Measurements from ENCODE around the gene PLAAT4. TPM values are rescaled to one million over a fixed set of nuclear protein-coding genes. Genes with fewer than 3 reads are reported as not detected.

PLAAT4 gene
- total RNA-seq, 1 experiment from 2014 or later: 0.52 TPM

GRCh38 chr11:63491636-63492372 lies 44.8 kb upstream of the PLAAT4 start (continued):
- TF ChIP-seq TCF7L2 (IDR thresholded peaks at IDR 0.05; ENCODE audit: borderline replicate concordance, extremely low read depth, insufficient read depth, insufficient read length): no peak
- TF ChIP-seq ELF1 (IDR thresholded peaks at IDR 0.05; ENCODE audit: borderline replicate concordance, low read depth): no peak

- H2AFZ ChIP-seq (ENCODE audit: low read depth, low read length, poor library complexity, severe bottlenecking): no peak overlapping the region
- no peak for DNase-seq (ENCODE audit: low read depth, low spot score)
- BruUV-seq (replicated peaks): no TSS peak
- intact Hi-C loops (cut with micrococcal nuclease): no loop called here
- CTCF ChIA-PET: no interaction called here
- RAD21 ChIA-PET (ENCODE audit: low non-redundant PET in 1 of 2, low total read pairs in 2 of 2, uncharacterized antibody in 2 of 2, unreplicated experiment in 2 of 2): no interaction called here
- TF ChIP-seq SP1 (IDR thresholded peaks at IDR 0.05; ENCODE audit: low read depth) (no peak), SRF (IDR thresholded peaks at IDR 0.05; ENCODE audit: low read depth) (no peak), POLR2A (IDR thresholded peaks at IDR 0.05; ENCODE audit: borderline replicate concordance, extremely low read depth, insufficient read depth, insufficient read length) (no peak), SIN3A (IDR thresholded peaks at IDR 0.05; ENCODE audit: low read depth) (no peak), TCF7L2 (IDR thresholded peaks at IDR 0.05; ENCODE audit: borderline replicate concordance, extremely low read depth, insufficient read depth, insufficient read length) (no peak), EGR1 (IDR thresholded peaks at IDR 0.05; ENCODE audit: low read depth) (no peak)
- POLR2A ChIA-PET: no interaction called here
- no peak overlapping the region for H3K4me2 ChIP-seq (ENCODE audit: low read length)
- H3K9me2 ChIP-seq (ENCODE audit: insufficient read depth): no peaks in the 10 kb centered on the region
- no peaks in the 10 kb centered on the region for H4K20me1 ChIP-seq (ENCODE audit: insufficient read depth)
- H3K27me3 ChIP-seq (ENCODE audit: insufficient read depth, low read length): no peaks in the 10 kb centered on the region
- no peak overlapping the region for H3K27ac ChIP-seq (ENCODE audit: low read depth, low read length)
- no peaks in the 10 kb centered on the region for H3K36me3 ChIP-seq (ENCODE audit: control insufficient read depth in 1 of 2, insufficient read depth in 2 of 2, low read length in 2 of 2)
- no peaks in the 10 kb centered on the region for H3K4me1 ChIP-seq (ENCODE audit: control insufficient read depth in 1 of 2, insufficient read depth in 2 of 2, low read length in 2 of 2)
- no peaks in the 10 kb centered on the region for H3K79me2 ChIP-seq (ENCODE audit: insufficient read depth, low read length)
- ATAC-seq: no peak
- no peak overlapping the region for H3K4me3 ChIP-seq (replicated peaks in 1 of 2; ENCODE audit: low read depth in 1 of 2, low read length in 2 of 2)
- no peaks in the 10 kb centered on the region for H3K9me3 ChIP-seq (ENCODE audit: control insufficient read depth in 1 of 2, insufficient read depth in 1 of 2, low read depth in 1 of 2, low read length in 2 of 2)
- no peak overlapping the region for H3K9ac ChIP-seq (ENCODE audit: low read length)
These were observed 44.2 kb upstream of the PLAAT4 start for GRCh38 chr11:63492441-63492840.

- intact Hi-C loops (cut with micrococcal nuclease): no loop called here
- CTCF ChIA-PET: no interaction called here
- POLR2A ChIA-PET: no interaction called here
- TF ChIP-seq SIN3A (IDR thresholded peaks at IDR 0.05; ENCODE audit: low read depth) (no peak), SP1 (IDR thresholded peaks at IDR 0.05; ENCODE audit: low read depth) (no peak), ZFX (IDR thresholded peaks at IDR 0.05) (no peak), POLR2A (IDR thresholded peaks at IDR 0.05; ENCODE audit: borderline replicate concordance, extremely low read depth, insufficient read depth, insufficient read length) (no peak), SRF (IDR thresholded peaks at IDR 0.05; ENCODE audit: low read depth) (no peak), ZNF274 (IDR thresholded peaks at IDR 0.05; ENCODE audit: low read depth, low read length) (no peak), POLR2AphosphoS5 (IDR thresholded peaks at IDR 0.05; ENCODE audit: low read depth, low read length) (no peak), CBX3 (IDR thresholded peaks at IDR 0.05; ENCODE audit: low read depth) (no peak), REST (IDR thresholded peaks at IDR 0.05; ENCODE audit: low read depth) (no peak), CEBPB (IDR thresholded peaks at IDR 0.05; ENCODE audit: low read depth) (no peak), RAD21 (IDR thresholded peaks at IDR 0.05; ENCODE audit: low read depth) (no peak), JUND (IDR thresholded peaks at IDR 0.05) (no peak), MAX (IDR thresholded peaks at IDR 0.05) (no peak), ELF1 (IDR thresholded peaks at IDR 0.05; ENCODE audit: borderline replicate concordance, low read depth) (no peak), TCF7L2 (IDR thresholded peaks at IDR 0.05; ENCODE audit: borderline replicate concordance, extremely low read depth, insufficient read depth, insufficient read length) (no peak)
These were observed 43.5 kb upstream of the PLAAT4 start for GRCh38 chr11:63493127-63493526.

More at GRCh38 chr11:63493127-63493526, 43.5 kb upstream of the PLAAT4 start:
- H3K79me2 ChIP-seq (ENCODE audit: insufficient read depth, low read length): no peaks in the 10 kb centered on the region
- H3K27ac ChIP-seq (ENCODE audit: low read depth, low read length): no peak overlapping the region
- DNase-seq (ENCODE audit: low read depth, low spot score) (no peak), ATAC-seq (no peak)
- no peak overlapping the region for H2AFZ ChIP-seq (ENCODE audit: low read depth, low read length, poor library complexity, severe bottlenecking)
- RAD21 ChIA-PET (ENCODE audit: low non-redundant PET in 1 of 2, low total read pairs in 2 of 2, uncharacterized antibody in 2 of 2, unreplicated experiment in 2 of 2): no interaction called here
- no peaks in the 10 kb centered on the region for H3K9me3 ChIP-seq (ENCODE audit: control insufficient read depth in 1 of 2, insufficient read depth in 1 of 2, low read depth in 1 of 2, low read length in 2 of 2)
- no peaks in the 10 kb centered on the region for H4K20me1 ChIP-seq (ENCODE audit: insufficient read depth)
- no TSS peak for BruUV-seq (replicated peaks)
- no peaks in the 10 kb centered on the region for H3K4me1 ChIP-seq (ENCODE audit: control insufficient read depth in 1 of 2, insufficient read depth in 2 of 2, low read length in 2 of 2)
- H3K4me3 ChIP-seq (replicated peaks in 1 of 2; ENCODE audit: low read depth in 1 of 2, low read length in 2 of 2): no peak overlapping the region
- H3K9ac ChIP-seq (ENCODE audit: low read length): no peak overlapping the region
- H3K4me2 ChIP-seq (ENCODE audit: low read length): no peak overlapping the region
- no peaks in the 10 kb centered on the region for H3K36me3 ChIP-seq (ENCODE audit: control insufficient read depth in 1 of 2, insufficient read depth in 2 of 2, low read length in 2 of 2)
- H3K9me2 ChIP-seq (ENCODE audit: insufficient read depth): no peaks in the 10 kb centered on the region
- no peaks in the 10 kb centered on the region for H3K27me3 ChIP-seq (ENCODE audit: insufficient read depth, low read length)
